Stimulated activated CD4-positive, alpha-beta T cell treated with anti-CD3 and anti-CD28 coated beads, Interleukin-1b, Interleukin-23, amount 100 ng/mL, for 1 hour (primary cell): ENCODE data around the gene ARHGDIA.
A peak's percentile ranks its signal among the peaks of the same experiment; 100 is the strongest.
"Not testable (repeated sequence)": the region's sequence is repeated elsewhere in the genome, so short reads cannot be mapped to it uniquely, and the experiment has no call there.

Experiments
- DNase-seq, 2 donors: peaks; one replicate each; pipeline ENCODE4 v3.0.0-alpha.2; 2020; ENCODE audit warnings: low read depth in 2 of 2

ARHGDIA gene

DNA sequence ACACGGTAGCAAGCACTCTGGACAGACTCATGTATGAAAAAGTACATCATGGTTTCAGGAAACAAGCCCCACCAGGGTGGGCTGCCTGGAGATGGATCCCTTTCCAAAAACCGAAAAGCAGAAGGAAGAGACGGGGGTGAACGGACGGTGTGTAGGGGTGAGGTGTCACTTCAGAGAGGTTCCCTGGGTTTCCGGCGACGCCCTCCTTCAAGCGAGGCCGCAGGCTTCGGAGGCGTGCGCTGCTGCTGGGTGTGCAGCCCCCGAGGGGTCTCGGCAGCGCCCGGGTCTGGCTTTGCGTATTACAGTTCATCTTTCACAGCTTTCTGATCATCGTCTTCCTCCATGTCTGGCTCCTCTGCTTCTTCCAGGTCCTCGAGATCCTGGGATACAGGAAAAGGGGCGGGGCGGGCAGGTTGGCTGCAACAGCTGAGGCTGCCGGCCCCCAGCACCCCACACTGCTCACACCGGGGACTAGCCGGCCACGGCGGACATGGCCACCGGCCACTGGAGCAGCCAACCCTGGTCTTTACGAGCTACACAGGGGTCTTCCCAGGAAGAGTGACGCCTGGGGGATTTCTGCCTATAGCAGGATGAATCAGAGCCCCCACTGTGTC, 27.3 kb downstream of the ARHGDIA start:
- no peak for DNase-seq

DNA sequence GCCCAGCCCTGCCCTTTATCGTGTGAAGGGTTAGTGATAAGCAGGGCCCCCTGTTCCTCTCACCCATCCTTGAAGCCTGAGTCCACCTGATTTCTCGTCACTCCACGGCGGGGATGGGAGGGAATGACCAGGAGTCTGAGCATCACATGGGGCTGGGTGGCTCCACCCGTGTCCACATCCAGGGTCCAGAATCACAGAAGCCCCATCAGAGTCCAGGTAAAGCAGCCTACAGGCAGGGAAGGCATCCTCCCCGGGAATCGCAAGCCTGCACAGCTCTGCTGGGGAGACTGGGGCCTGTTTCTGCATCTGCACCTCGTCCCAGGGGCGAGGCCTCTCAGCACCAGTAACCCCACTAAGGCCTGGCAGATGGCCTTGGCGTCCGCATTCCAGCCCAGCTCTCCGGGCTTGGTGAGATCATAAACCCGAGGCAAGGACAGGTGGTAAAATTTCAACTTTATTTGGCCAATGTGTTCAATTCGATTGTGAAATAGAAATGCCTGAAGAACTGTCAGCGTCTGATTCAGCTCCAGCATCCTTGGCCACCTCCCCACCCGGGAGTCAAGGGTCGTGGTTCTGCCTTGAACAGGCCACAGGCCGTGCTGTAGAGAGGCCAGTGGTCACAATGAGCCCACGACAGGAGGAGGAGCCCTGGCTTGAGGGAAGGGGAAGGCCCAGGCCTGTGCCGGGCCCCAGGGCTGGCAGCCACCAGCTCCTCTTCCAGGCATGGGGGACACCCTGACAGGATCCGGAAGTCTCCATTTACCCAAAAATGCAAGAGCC, 28.2 kb downstream of the ARHGDIA start:
- DNase-seq: no peak

DNA sequence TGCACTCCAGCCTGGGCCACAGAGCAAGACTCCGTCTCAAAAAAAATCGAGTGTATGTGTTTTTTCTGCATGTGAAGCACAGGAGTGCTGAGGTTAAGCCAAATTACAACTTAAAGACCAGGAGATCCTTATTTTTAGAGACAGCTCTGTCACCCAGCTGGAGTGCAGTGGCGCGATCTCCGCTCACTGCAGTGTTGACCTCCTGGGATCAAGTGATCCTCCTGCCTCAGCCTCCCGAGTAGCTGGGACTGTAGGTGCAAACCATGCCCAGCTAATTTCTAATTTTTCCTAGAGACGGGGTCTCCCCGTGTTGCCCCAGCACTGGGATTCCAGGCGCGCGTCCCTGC, 28.8 kb downstream of the ARHGDIA start:
- no peak for DNase-seq

DNA sequence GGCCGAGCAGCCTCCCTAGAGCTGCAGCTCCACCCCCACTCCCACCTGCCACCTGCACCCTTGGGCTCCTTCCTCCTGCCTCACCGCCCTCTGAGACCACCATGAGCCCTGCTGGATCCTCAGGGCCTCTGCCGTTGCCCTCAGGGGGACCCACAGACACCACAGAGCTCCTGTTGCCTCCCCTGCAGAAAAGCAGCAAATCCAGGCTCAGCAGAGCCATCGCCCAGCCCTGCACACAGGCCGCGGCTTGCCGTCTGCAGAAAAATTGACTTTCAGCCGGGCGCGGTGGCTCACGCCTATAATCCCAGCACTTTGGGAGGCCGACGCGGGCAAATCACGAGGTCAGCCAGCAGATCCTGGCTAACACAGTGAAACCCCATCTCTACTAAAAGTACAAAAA, 29.3 kb downstream of the ARHGDIA start:
- DNase-seq: no peak

DNA sequence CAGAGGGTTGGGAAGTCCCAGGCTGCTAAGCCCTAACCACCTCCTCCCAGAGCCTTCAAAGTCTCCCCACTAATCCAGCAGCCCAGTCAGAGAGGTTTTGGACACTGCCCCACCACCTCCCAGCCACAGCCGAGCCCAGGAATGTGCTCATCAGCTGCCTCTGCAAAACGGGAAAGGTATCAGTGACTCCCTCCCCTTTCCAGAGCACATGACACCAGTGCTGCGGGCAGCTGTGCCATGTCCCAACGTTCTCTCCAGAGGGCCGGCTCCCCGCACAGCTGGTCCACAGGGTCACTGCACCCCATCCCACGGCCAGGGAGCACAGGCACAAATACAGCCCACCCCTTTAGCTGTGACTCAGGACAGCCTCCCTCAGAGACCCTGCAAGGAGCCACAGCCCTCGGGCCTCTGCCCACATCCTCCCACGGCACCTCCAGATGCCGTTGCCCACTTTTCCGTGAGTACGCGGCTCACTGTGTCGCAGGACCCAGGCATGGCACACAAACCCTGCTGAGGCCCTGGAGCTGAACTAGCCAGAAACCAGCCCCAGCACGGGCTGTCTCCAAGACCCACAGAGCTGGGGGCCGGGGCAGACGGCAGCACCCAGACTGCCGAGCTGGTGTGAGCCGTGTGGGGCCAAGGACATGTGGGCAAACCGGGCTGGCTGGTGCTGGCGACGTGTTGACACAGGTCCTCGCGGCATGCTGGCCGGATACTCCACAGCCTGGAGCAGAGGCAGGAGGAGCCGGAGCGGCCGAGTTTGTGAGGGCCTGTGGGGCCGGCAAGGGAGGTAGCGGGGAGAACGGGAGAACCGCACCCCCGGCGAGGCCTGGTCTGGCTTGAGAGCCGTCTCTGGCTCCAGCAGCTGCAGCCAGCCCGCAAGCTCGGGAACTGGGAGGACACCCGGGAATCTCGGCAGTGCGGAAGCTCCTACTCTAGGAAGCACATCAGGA, 30.0 kb downstream of the ARHGDIA start:
- no peak for DNase-seq

DNA sequence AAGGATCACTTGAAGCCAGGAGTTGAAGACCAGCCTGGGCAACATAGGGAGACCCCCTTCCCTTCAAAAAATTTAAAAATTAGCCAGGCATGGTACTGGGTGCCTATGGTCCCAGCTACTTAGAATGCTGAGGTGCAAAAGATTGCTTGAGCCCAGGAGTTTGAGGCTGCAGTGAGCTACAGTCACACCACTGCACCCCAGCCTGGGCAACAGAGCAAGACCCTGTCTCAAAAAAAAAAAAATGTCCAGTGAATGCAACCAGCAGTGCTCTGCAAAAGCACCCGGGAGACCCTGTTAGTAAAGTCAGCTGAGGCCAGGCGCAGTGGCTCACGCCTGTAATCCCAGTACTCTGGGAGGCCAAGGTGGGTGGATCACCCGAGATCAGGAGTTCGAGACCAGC, 31.1 kb downstream of the ARHGDIA start:
- DNase-seq: not testable (repeated sequence)

DNA sequence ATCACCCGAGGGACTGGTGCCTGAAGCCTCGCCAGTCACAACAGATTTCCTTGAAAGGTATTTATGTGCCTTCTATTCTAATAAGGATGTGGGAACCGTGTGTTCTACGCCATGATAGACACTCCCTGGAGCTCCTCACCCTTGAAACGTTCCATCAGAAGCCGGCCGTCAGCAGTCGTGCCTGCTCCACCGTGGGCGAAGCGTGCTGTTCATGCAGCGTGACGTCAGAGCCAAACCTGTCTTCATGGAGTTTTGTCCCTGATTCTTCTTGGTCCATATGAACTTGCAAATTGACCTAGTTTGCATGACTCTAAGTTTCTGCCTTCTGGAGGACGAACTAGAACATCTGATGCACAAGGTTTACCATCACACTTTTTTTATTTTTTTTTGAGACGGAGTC, 31.8 kb downstream of the ARHGDIA start:
- DNase-seq: no peak

DNA sequence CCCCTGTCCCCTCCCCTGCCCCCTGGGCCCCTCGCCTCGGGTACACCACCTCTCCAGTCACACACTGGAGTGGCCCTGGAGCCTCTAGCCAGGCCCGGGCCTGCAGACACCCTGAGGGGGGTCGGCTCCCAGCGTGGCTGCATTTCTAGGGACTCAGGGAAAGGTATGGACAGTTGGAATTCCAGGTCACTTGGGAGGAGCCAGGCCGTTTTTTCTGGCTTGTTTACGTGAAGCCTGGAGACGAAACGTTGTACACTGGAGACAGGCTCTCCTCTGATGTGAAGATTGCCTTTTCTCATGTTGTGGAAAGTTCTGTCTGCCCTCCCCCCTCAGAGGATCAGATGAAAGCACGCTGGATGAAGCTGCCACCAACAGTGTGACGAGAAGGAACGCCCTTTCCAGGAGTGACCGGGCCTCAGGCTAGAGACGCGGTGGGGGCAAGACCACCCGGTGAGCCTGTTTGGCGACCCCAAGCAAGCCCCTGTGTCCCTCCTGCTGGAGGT, 32.3 kb downstream of the ARHGDIA start:
- DNase-seq: no peak

DNA sequence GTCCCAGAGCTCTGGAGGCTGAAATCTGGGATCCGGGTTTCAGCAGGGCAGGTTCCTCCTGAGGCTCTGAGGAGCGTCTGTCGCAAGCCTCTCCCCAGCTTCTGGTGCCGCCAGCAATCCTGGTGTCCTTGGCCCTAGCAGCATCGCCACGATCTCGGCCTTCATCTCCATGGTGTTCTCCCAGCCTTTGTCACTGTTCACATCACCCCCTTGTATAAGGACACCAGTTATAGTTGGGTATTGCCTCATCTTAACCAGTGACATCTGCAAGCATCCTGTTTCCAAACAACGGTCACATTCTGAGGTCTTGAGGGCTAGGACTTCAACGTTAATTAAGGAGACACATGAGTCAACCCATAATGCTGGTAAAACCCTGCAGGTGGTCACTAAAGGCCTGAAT, 33.5 kb downstream of the ARHGDIA start:
- DNase-seq: no peak

DNA sequence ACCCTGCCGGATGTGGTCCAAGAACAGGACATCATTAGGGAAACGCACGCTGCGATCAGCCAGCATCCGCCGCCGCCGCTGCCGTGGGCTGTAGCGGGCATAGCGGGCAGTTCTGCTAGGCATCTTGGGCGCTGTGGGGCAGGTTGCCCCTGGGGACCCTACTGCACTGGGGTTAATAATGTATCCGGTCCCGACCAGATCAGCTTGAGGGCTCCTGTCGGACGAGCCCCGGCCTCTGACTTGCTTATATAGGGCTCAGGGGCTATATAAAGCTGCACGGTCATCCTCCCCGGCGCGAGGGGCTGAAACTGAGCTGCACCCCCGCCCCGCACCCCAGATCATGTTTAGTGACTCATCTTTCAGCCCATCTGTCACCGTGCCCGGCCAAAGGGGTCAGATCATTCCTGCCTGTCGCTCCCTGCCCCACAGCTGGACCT, 36.3 kb downstream of the ARHGDIA start, which contains the start of gene PPP1R27:
Gene PPP1R27 (minus strand): TSS at position 220 of the 437 bp plus-strand sequence. CDS start 97 bp downstream, at position 123.
- no peak for DNase-seq

DNA sequence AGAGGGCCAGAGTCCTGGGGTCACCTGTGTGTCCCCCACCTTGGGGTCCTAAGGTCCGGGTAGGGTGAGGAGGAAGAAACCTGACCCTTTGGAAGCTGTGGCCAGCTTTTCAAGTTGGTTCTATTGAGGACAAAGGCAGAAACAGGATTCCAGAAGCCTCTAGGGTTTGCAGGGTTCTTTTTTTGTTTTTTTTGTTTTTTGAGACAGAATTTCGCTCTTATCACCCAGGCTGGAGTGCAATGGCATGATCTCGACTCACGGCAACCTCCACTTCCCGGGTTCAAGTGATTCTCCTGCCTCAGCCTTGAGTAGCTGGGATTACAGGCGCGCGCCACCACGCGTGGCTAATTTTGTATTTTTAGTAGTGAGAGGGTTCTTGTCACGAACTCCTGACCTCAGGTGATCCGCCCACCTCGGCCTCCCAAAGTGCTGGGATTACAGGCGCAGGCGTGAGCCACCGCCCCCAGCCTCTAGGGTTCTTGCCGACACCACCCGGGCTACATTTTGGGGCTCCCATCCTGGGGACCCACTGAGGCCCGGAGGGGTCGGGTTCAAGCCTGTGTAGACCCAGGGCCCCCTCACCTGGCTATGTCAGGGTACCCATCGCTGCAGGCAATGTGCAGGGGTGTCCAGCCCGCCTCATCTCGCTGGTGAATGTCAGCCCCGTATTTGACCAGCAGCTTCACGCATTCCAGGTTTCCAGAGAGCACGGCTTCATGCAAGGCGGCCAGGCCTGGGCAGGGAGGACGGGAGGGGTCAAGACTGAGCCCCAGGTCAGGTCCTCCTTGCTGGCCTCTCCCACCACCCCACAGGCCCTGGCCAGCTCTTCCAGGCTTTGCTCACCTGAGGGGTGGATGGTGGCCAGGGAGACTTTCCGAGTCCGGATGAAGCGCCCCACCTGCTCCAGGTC, 37.0 kb downstream of the ARHGDIA start:
- no peak for DNase-seq

DNA sequence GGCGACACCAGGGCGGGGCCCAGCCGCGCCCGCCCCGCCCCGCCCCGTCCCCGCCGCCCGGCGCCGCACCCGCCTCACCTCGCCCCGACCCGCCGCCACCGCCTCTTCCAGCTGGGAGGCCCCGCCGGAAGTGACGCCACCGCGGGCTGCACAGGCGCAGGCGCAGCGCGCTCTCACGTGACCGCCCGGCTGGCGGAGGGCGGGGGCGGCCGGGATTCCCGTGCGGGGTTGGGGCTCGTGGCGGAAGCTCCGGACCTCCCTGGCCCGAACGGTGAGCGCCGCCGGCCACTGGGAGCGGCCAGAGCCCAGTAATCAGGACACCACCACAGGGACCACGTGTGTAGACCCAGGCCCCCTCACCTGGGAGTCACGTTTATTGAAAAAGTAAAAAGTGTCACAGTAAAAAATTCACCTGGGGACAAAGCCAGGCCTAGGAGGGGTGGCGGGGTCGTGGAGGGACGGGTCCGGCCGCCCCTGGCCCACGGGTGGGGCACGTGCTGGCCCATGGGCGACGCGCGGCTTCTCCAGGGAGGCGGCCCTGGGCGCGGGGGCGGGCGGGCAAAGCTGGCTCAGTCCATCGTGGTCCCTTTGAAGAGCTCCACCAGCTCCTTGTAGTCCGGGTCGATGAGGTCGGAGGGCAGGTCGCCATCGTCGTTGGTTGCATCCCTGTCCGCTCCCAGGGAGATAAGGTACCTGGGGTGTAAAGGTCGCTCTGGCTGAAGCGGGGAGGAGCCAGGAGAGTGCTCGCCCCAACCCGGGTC, 37.8 kb downstream of the ARHGDIA start, which contains the start of gene MCRIP1:
Gene MCRIP1 (minus strand): TSS at position 132 of the 761 bp plus-strand sequence. CDS start 8,785 bp downstream, outside the sequence.
- peak; percentile 88 to 91 for DNase-seq

DNA sequence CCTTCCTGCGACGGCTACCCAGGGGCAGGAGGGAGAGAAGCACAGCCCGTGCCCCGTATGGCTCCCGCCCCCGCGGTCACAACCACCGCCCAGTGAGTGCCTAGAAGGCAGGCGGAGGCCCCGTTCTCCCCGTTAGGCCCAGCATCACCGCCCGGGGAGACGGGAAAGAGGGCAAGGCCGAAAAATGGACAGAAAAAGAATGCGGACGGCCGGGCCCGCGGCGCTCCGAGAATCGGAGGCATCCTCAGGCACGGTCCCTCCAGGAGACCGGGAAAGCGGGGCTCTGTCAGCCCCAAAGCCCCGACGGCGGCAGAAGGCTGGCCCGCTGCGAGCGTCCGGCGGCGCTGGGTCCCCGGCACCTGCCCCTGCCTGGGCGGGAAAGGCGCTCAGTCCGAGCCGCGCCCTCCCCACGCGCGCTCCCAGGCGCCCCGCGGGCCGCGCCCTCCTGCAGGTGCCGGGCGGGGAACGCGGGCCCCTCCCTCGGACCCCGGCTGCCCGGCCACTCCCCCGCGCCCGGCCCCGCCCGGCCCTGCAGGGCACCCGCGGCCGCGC, 38.5 kb downstream of the ARHGDIA start:
- DNase-seq: peak in 1 of 2 donors; percentile 12

DNA sequence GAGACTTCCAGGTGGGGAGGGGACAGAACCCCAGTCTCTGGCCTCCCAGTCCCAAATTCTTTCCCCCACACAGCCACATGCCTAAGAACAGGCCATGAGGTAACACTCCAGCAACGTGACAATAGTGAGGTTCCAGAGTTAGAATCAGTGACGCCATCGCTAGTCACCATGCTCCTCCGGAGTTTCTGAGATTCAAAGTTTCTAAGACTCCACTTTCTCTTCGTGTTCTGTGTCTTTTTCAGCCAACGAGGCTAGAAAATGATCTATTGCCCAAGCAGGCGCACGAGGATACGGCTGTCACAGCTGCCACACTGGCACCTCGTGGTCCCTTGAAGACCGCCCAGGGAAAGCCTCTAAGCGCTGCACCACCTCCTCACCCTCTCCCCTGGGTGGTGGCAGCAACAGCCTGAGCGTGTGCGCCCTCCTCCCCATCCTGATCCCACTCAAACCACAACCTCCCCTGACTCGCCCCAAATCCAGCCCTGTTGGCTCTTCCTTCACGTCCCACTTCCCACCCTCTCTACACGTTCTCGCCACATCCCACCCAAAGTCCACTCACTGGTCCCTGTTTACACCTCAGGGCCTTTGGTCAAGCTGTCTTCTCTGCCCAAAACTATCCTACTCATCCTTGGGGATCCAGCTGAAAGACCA, 39.1 kb downstream of the ARHGDIA start:
- DNase-seq: peak in 1 of 2 donors; percentile 19

DNA sequence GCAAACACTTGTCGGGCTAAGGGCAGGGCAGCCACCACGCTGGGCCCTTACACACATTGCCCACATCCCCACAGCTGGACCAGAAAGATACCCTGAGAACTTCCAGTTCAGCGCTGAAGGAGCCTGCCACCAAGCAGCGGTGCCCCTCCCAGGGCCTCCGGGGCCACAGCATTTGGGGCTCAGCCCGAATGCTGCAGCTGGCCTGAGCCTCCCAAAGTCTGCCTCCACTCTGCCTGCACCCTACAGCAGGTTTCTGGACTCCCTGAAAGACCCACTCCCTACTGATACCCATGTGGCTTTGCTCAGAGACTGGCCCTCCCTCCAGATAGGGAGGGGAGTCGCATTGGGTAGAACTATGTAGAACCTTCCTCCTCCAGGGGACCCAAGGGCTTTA, 39.6 kb downstream of the ARHGDIA start:
- no peak for DNase-seq

DNA sequence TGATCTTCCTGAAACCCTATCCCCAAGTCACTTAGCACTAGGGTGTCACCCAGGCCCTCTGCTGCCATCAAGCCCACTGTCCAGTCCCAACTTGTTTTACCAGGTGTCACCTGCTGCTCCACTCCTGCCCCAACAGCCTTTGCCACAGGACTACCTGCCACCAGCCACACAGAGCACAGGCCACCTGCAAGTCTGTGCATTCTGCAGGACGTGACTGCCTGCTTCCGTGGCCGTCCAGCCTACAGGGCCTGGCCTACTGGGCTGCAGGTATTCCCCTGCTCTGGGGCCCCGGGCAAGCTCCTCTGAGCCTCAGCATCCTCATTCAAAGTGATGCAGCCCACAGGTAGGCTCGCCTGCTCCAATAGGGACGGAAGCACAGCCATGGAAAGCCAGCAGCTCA, 41.3 kb downstream of the ARHGDIA start:
- DNase-seq: no peak

DNA sequence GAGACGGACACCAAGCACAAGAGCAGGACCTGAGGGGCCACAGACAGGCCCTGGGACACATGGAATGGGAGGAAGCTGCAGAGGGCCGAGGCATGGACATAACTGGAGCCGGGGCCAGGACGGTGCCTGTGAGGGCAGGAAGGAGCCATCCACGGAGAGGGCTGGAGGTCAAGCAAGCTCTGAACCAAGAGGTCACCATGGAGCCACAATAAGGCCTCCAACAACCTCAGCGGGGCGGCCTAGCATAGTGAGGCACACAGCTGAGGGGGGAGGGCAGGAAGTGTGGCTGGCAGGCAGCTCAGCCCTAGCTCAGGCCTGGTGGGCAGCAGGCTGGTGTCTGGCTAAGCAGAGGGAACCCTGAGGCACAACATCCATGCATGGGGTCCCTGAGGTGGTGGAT, 42.5 kb downstream of the ARHGDIA start:
- DNase-seq: no peak

DNA sequence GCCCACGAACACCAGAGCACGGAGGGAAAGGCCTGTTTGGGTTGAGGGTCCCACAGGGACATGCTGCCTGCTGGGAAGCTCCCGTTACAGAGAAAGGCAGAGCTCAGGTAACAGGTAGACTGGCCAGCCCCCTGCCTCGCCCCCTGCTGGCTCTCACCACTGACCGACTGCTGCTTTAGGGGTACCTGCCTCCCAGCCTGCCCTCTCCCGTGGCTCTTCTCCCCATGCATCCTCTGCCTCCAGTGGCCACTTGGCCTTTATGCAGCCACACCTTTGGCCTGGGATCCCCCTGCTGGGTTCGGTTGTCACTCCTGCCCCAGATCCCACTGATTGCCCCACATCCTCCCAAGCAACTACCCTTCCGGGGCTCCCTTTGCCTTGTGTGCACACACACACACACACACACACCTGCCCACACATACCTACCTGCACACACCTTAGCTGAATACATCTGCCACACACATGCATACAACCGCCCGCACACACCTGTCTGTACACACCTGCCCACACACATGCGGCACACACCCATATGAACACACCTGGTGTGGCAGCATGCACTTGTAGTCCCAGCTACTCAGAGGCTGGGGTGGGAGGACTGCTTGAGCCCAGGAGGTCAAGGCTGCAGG, 45.2 kb downstream of the ARHGDIA start:
- no peak for DNase-seq

DNA sequence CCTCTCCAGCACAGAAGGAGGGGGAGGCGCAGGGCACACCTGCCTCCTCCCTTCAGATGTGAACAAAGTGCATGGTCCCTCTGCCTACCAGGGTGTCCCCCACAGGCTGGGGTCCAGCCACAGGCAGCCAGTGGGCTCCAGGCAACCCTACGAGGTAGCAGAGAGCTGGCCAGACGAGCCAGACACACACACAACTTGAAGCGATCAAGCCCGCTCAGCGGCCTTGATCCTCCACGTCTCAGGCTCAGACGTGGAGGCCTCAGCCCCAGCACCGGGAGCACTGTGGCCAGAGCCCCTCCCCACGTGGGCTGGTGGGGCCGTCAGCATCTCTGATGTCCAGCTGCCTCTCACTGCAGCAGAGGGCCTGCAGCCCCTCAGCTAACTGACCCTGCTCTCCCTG, 46.5 kb downstream of the ARHGDIA start:
- DNase-seq: no peak
